H9 (cell line): ENCODE results near the gene C19orf53. TPM values are rescaled to one million over a fixed set of nuclear protein-coding genes. Genes with fewer than 3 reads are reported as not detected.

Experiments used
- DNase-seq: peaks from one replicate; pipeline ENCODE4 v3.0.0-alpha.2; 2017
- H2AFZ ChIP-seq: one replicate; pipeline ENCODE4 v1.6.1; 2013; ENCODE audit warnings: mild to moderate bottlenecking, low read length, control low read depth, moderate library complexity
- H2AK5ac ChIP-seq: 2 replicates; pipeline ENCODE4 v1.6.1; 2013; ENCODE audit warnings: low read length, control low read depth, mixed read lengths; ENCODE audit not compliant: insufficient read length
- H2BK120ac ChIP-seq: one replicate; pipeline ENCODE4 v1.6.1; 2013; ENCODE audit warnings: low read depth, mild to moderate bottlenecking, low read length, control low read depth, inconsistent platforms; ENCODE audit not compliant: poor library complexity, severe bottlenecking
- H2BK12ac ChIP-seq: 2 replicates; pipeline ENCODE4 v1.6.1; 2013; ENCODE audit warnings: low read length, control low read depth, mixed read lengths, low read depth; ENCODE audit not compliant: insufficient read length
- H2BK15ac ChIP-seq: 2 replicates; pipeline ENCODE4 v1.6.1; 2013; ENCODE audit warnings: low read depth, low read length, control low read depth
- H2BK20ac ChIP-seq: one replicate; pipeline ENCODE4 v1.6.1; 2013; ENCODE audit warnings: low read depth, mild to moderate bottlenecking, low read length, control low read depth, inconsistent platforms; ENCODE audit not compliant: poor library complexity, severe bottlenecking
- H2BK5ac ChIP-seq: 2 replicates; pipeline ENCODE4 v1.6.1; 2013; ENCODE audit warnings: low read length, control low read depth, mixed read lengths; ENCODE audit not compliant: insufficient read length
- H3K14ac ChIP-seq: 2 replicates; pipeline ENCODE4 v1.6.1; 2013; ENCODE audit warnings: low read length, control low read depth; ENCODE audit not compliant: insufficient read depth
- H3K18ac ChIP-seq: 2 replicates; pipeline ENCODE4 v1.6.1; 2013; ENCODE audit warnings: low read depth, mild to moderate bottlenecking, mixed read lengths, low read length, control low read depth; ENCODE audit not compliant: insufficient read length
- H3K23ac ChIP-seq: 2 replicates; pipeline ENCODE4 v1.6.1; 2013; ENCODE audit warnings: low read length, control low read depth, mixed read lengths, low read depth; ENCODE audit not compliant: insufficient read length
- H3K23me2 ChIP-seq: 2 replicates; pipeline ENCODE4 v1.6.1; 2013; ENCODE audit warnings: low read depth, mild to moderate bottlenecking, mixed read lengths, low read length, control low read depth; ENCODE audit not compliant: insufficient read length, poor library complexity, severe bottlenecking
- H3K27ac ChIP-seq: 2 replicates; pipeline ENCODE4 v1.5.1; 2013; ENCODE audit warnings: low read length, control low read depth, mixed read lengths, low read depth; ENCODE audit not compliant: insufficient read length
- H3K27me3 ChIP-seq: 2 replicates; pipeline ENCODE4 v1.6.1; 2013; ENCODE audit warnings: low read length, control low read depth, inconsistent platforms; ENCODE audit not compliant: insufficient read depth
- H3K4ac ChIP-seq: 2 replicates; pipeline ENCODE4 v1.6.1; 2013; ENCODE audit warnings: low read depth, mild to moderate bottlenecking, control low read depth, inconsistent platforms, low read length, moderate library complexity
- H3K4me1 ChIP-seq: 2 replicates; pipeline ENCODE4 v1.6.1; 2013; ENCODE audit warnings: low read length, control low read depth, inconsistent platforms; ENCODE audit not compliant: insufficient read depth
- H3K4me2 ChIP-seq: 2 replicates; pipeline ENCODE4 v1.6.1; 2013; ENCODE audit warnings: low read length, control low read depth, mixed read lengths; ENCODE audit not compliant: insufficient read length, insufficient read depth
- H3K56ac ChIP-seq: 2 replicates; pipeline ENCODE4 v1.6.1; 2013; ENCODE audit warnings: low read depth, mild to moderate bottlenecking, mixed read lengths, low read length, control low read depth; ENCODE audit not compliant: insufficient read length
- H3K79me1 ChIP-seq: 2 replicates; pipeline ENCODE4 v1.6.1; 2013; ENCODE audit warnings: low read depth, mild to moderate bottlenecking, moderate library complexity, low read length, control low read depth, inconsistent platforms; ENCODE audit not compliant: insufficient read depth, poor library complexity, severe bottlenecking
- H3K79me2 ChIP-seq: 2 replicates; pipeline ENCODE4 v1.6.1; 2013; ENCODE audit warnings: low read length, control low read depth, inconsistent platforms; ENCODE audit not compliant: insufficient read depth
- H3K9ac ChIP-seq: 2 replicates; pipeline ENCODE4 v1.6.1; 2013; ENCODE audit warnings: low read length, control low read depth, mixed read lengths; ENCODE audit not compliant: insufficient read length; ENCODE audit errors: extremely low read depth
- H3K9me3 ChIP-seq: one replicate; pipeline ENCODE4 v1.6.1; 2013; ENCODE audit warnings: low read depth, low read length, inconsistent platforms; ENCODE audit not compliant: control insufficient read depth
- H3T11ph ChIP-seq: one replicate; pipeline ENCODE4 v1.6.1; 2013; ENCODE audit warnings: mild to moderate bottlenecking, low read length, control low read depth, inconsistent platforms
- H4K20me1 ChIP-seq: one replicate; pipeline ENCODE4 v1.6.1; 2013; ENCODE audit not compliant: control insufficient read depth, insufficient read length, insufficient read depth
- H4K5ac ChIP-seq: 2 replicates; pipeline ENCODE4 v1.6.1; 2013; ENCODE audit warnings: low read depth, mild to moderate bottlenecking, mixed read lengths, low read length, control low read depth; ENCODE audit not compliant: insufficient read length
- H4K8ac ChIP-seq: replicated peaks from 2 replicates; pipeline ENCODE4 v1.6.1; 2013; ENCODE audit warnings: low read length, control low read depth, mixed read lengths, low read depth; ENCODE audit not compliant: insufficient read length
- H4K91ac ChIP-seq: 2 replicates; pipeline ENCODE4 v1.6.1; 2013; ENCODE audit warnings: low read depth, mild to moderate bottlenecking, moderate library complexity, mixed read lengths, low read length, control low read depth; ENCODE audit not compliant: insufficient read length
- H3K27ac Mint-ChIP-seq, 3 experiments: 2 replicates in 2 of 3; 3 replicates in 1 of 3; pipeline ENCODE4 v1.8.0; 2020 to 2021; ENCODE audit warnings: mixed read lengths in 3 of 3, mild to moderate bottlenecking in 1 of 3, moderate library complexity in 1 of 3
- H3K27me3 Mint-ChIP-seq: 2 replicates; pipeline ENCODE4 v1.8.0; 2021; ENCODE audit warnings: low read depth, mild to moderate bottlenecking, moderate library complexity, mixed read lengths
- H3K36me3 Mint-ChIP-seq, 3 experiments: 2 replicates in 2 of 3; 3 replicates in 1 of 3; pipeline ENCODE4 v1.8.0; 2020 to 2021; ENCODE audit warnings: low read depth in 3 of 3, mixed read lengths in 3 of 3; ENCODE audit not compliant: insufficient read depth in 1 of 3
- H3K4me1 Mint-ChIP-seq, 2 experiments: 2 replicates each; pipeline ENCODE4 v1.8.0; 2020; ENCODE audit warnings: mixed read lengths in 2 of 2
- H3K4me3 Mint-ChIP-seq, 2 experiments: 2 replicates in 1 of 2; 3 replicates in 1 of 2; pipeline ENCODE4 v1.8.0; 2020 to 2021; ENCODE audit warnings: mild to moderate bottlenecking in 2 of 2, mixed read lengths in 2 of 2, moderate library complexity in 1 of 2
- H3K9me3 Mint-ChIP-seq, 2 experiments: 2 replicates in 1 of 2; 3 replicates in 1 of 2; pipeline ENCODE4 v1.8.0; 2020; ENCODE audit warnings: mild to moderate bottlenecking in 2 of 2, mixed read lengths in 2 of 2, moderate library complexity in 1 of 2
- WGBS: extraction: QIAGEN DNeasy Blood & Tissue Kit; methylation state at CpG from one replicate; pipeline ENCODE4 v1.1.7; 2013; ENCODE audit warnings: missing lambda C conversion rate, low lambda C conversion rate, mixed read lengths; ENCODE audit not compliant: insufficient read length; ENCODE audit errors: extremely low coverage; 5-methylcytosine and 5-hydroxymethylcytosine counted together
- total RNA-seq: library from RNA; stranded (reverse); gene quantifications from 2 replicates; pipeline ENCODE4 v1.2.1, GENCODE V29; 2021
- TF ChIP-seq, protein P1 (sequence below): fragments of 200-600 bp; sonication (generic); conservative IDR thresholded peaks from 3 replicates; pipeline ENCODE4 v1.8.0; 2021; ENCODE audit warnings: antibody characterized with exemption, mild to moderate bottlenecking

The C19orf53 gene
- total RNA-seq, 1 experiment from 2014 or later = 129 TPM

DNA sequence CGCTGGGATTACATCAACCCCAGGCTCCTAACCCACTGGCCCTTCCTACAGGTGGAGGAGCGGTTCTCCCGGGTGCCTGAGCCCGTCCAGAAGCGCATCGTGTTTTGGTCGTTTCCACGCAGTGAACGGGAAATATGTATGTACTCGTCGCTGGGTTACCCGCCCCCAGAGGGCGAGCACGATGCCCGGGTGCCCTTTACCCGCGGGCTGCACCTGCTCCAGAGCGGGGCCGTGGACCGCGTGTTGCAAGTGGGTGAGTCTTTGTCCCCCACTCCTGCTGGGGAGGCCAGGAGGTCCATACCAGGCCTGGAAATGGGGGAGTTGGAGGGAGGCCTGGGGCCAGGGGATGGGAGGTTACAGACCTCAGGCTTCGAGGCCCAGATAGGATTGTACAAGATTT lies 25.4 kb downstream of the C19orf53 start:
- Histone ChIP-seq H3K27ac (no peak overlapping the region), H2BK120ac (no peak overlapping the region), H3K9ac (no peak overlapping the region), H3K23ac (no peak overlapping the region), H3K4me2 (no peak overlapping the region), H3T11ph (no peak overlapping the region), H2BK15ac (no peak overlapping the region), H4K20me1 (no peaks in the 10 kb centered on the region), H3K14ac (no peak overlapping the region), H3K4me1 (no peaks in the 10 kb centered on the region), H3K79me2 (no peaks in the 10 kb centered on the region), H3K23me2 (peaks cover 5% of the 10 kb centered on the region), H4K91ac (no peak overlapping the region), H2AK5ac (no peak overlapping the region), H2BK5ac (no peak overlapping the region), H3K9me3 (no peaks in the 10 kb centered on the region), H3K4ac (no peak overlapping the region), H2BK12ac (no peak overlapping the region), H3K56ac (no peak overlapping the region), H4K5ac (no peak overlapping the region), H4K8ac (no peak overlapping the region), H3K27me3 (no peaks in the 10 kb centered on the region), H3K18ac (no peak overlapping the region), H3K79me1 (no peaks in the 10 kb centered on the region), H2BK20ac (no peak overlapping the region), H2AFZ (no peak overlapping the region)
- WGBS = no CpG with 5 or more reads among the region's 22 CpGs
- no peak overlapping the region for H3K4me3 Mint-ChIP-seq
- H3K27me3 Mint-ChIP-seq = no peaks in the 10 kb centered on the region; the same call in 1 of the 2 replicates
- peaks cover 10 to 11% of the 10 kb centered on the region in 2 experiments; a peak in 3 of 4 replicates for H3K4me1 Mint-ChIP-seq
- TF ChIP-seq, protein P1, sequence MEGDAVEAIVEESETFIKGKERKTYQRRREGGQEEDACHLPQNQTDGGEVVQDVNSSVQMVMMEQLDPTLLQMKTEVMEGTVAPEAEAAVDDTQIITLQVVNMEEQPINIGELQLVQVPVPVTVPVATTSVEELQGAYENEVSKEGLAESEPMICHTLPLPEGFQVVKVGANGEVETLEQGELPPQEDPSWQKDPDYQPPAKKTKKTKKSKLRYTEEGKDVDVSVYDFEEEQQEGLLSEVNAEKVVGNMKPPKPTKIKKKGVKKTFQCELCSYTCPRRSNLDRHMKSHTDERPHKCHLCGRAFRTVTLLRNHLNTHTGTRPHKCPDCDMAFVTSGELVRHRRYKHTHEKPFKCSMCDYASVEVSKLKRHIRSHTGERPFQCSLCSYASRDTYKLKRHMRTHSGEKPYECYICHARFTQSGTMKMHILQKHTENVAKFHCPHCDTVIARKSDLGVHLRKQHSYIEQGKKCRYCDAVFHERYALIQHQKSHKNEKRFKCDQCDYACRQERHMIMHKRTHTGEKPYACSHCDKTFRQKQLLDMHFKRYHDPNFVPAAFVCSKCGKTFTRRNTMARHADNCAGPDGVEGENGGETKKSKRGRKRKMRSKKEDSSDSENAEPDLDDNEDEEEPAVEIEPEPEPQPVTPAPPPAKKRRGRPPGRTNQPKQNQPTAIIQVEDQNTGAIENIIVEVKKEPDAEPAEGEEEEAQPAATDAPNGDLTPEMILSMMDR = no peak
- H3K9me3 Mint-ChIP-seq = no peaks in the 10 kb centered on the region
- H3K36me3 Mint-ChIP-seq = peaks cover 10 to 33% (median 23%) of the 10 kb centered on the region in 3 experiments; a peak in 6 of 7 replicates
- H3K27ac Mint-ChIP-seq = no peak overlapping the region
- no peak for DNase-seq
